ENCODE data around the gene EVC2. TPM values are rescaled to one million over a fixed set of nuclear protein-coding genes. Genes with fewer than 3 reads are reported as not detected.

Gene EVC2
- total RNA-seq, 2 experiments from 2014 or later = 3.4 TPM; not detected in 1

DNA sequence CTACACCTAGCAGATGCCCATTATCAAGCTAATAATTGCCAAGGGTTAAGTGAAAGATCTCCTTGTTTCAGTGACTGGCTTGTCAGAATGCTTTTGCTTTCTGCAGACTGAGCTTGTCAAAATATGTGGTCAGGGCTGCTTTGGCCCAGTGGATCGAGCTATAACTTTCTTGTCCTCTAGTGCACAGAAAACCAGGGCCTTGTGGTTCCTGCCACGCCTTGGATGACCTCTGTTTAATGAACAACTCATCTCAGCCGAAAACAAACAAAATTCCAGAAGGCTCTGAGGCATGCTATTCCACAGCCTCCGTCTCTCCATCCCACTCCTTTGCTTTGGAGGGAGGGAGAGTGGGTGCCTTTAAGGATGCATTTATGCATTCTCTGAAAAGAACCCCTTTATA, 14.0 kb upstream of the EVC2 start:
- Histone ChIP-seq H2AFZ (ENCODE audit: low read length) (no peak overlapping the region), H3K36me3 (ENCODE audit: insufficient read depth, low read length) (no peaks in the 10 kb centered on the region), H3K9me3 (ENCODE audit: low read length) (no peaks in the 10 kb centered on the region), H4K20me1 (ENCODE audit: insufficient read depth, low read length) (no peaks in the 10 kb centered on the region), H3K79me2 (ENCODE audit: insufficient read depth, low read depth, low read length) (no peaks in the 10 kb centered on the region), H3K4me1 (ENCODE audit: insufficient read depth, low read length, poor library complexity, severe bottlenecking) (no peaks in the 10 kb centered on the region), H3K4me3 (ENCODE audit: low read depth, low read length, poor library complexity, severe bottlenecking) (no peak overlapping the region), H3K4me2 (ENCODE audit: low read length) (no peak overlapping the region), H3K27ac (ENCODE audit: low read depth, low read length, poor library complexity, severe bottlenecking) (no peak overlapping the region), H3K9me2 (ENCODE audit: insufficient read depth, low read length) (no peaks in the 10 kb centered on the region)
- DNase-seq (ENCODE audit: low spot score) = no peak
- intact Hi-C loops (cut with micrococcal nuclease; ENCODE audit: unreplicated experiment) = no loop called here
- no TSS peak for BruUV-seq (replicated peaks)
- ChIA-PET CTCF (ENCODE audit: unreplicated experiment) (no interaction called here), POLR2A (no interaction called here)
- no peak for TF ChIP-seq EZH2phosphoT487 (IDR thresholded peaks at IDR 0.05; ENCODE audit: borderline replicate concordance, low read depth, low read length)
- TF ChIP-seq, protein P1, sequence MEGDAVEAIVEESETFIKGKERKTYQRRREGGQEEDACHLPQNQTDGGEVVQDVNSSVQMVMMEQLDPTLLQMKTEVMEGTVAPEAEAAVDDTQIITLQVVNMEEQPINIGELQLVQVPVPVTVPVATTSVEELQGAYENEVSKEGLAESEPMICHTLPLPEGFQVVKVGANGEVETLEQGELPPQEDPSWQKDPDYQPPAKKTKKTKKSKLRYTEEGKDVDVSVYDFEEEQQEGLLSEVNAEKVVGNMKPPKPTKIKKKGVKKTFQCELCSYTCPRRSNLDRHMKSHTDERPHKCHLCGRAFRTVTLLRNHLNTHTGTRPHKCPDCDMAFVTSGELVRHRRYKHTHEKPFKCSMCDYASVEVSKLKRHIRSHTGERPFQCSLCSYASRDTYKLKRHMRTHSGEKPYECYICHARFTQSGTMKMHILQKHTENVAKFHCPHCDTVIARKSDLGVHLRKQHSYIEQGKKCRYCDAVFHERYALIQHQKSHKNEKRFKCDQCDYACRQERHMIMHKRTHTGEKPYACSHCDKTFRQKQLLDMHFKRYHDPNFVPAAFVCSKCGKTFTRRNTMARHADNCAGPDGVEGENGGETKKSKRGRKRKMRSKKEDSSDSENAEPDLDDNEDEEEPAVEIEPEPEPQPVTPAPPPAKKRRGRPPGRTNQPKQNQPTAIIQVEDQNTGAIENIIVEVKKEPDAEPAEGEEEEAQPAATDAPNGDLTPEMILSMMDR (conservative IDR thresholded peaks at IDR 0.05; ENCODE audit: low read length) = no peak

- TF ChIP-seq EZH2phosphoT487 (IDR thresholded peaks at IDR 0.05; ENCODE audit: borderline replicate concordance, low read depth, low read length) = no peak
- TF ChIP-seq, protein P1 (conservative IDR thresholded peaks at IDR 0.05; ENCODE audit: low read length) = no peak
- ChIA-PET POLR2A (no interaction called here), CTCF (ENCODE audit: unreplicated experiment) (no interaction called here)
Observed at GRCh38 chr4:5721923-5722322, 13.6 kb upstream of the EVC2 start.

DNA sequence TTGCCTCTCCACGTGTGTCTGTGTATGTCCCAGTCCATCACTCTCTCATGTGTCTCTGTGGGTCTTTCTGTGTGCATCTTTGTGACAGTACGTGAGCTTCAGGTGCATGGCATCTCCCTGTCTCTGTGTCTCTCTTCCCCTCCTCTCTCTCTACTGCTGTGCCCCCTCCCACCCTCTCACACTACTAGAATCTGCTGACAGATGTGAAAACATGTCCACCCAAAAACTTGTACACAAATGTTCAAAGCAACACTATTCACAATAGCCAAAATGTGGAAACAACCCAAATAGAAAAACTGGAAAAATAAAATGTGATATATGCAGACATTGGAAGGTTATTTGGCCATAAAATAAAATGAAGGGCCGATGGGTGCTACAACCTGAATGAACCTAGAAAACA, 12.6 kb upstream of the EVC2 start:
- Histone ChIP-seq H2AFZ (ENCODE audit: low read length) (no peak overlapping the region), H3K36me3 (ENCODE audit: insufficient read depth, low read length) (no peaks in the 10 kb centered on the region), H3K9me2 (ENCODE audit: insufficient read depth, low read length) (no peaks in the 10 kb centered on the region), H4K20me1 (ENCODE audit: insufficient read depth, low read length) (no peaks in the 10 kb centered on the region), H3K4me3 (ENCODE audit: low read depth, low read length, poor library complexity, severe bottlenecking) (no peak overlapping the region), H3K4me1 (ENCODE audit: insufficient read depth, low read length, poor library complexity, severe bottlenecking) (no peaks in the 10 kb centered on the region), H3K27ac (ENCODE audit: low read depth, low read length, poor library complexity, severe bottlenecking) (no peak overlapping the region), H3K4me2 (ENCODE audit: low read length) (no peak overlapping the region), H3K9me3 (ENCODE audit: low read length) (no peaks in the 10 kb centered on the region), H3K79me2 (ENCODE audit: insufficient read depth, low read depth, low read length) (no peaks in the 10 kb centered on the region)
- intact Hi-C loops (cut with micrococcal nuclease; ENCODE audit: unreplicated experiment) = no loop called here
- no peak for TF ChIP-seq EZH2phosphoT487 (IDR thresholded peaks at IDR 0.05; ENCODE audit: borderline replicate concordance, low read depth, low read length)
- TF ChIP-seq, protein P1 (conservative IDR thresholded peaks at IDR 0.05; ENCODE audit: low read length) = no peak
- ChIA-PET POLR2A (no interaction called here), CTCF (ENCODE audit: unreplicated experiment) (no interaction called here)
- BruUV-seq (replicated peaks) = no TSS peak
- DNase-seq (ENCODE audit: low spot score) = no peak

More at GRCh38 chr4:5721923-5722322, 13.6 kb upstream of the EVC2 start:
- Histone ChIP-seq H4K20me1 (ENCODE audit: insufficient read depth, low read length) (no peaks in the 10 kb centered on the region), H3K4me3 (ENCODE audit: low read depth, low read length, poor library complexity, severe bottlenecking) (no peak overlapping the region), H3K4me1 (ENCODE audit: insufficient read depth, low read length, poor library complexity, severe bottlenecking) (no peaks in the 10 kb centered on the region), H2AFZ (ENCODE audit: low read length) (no peak overlapping the region), H3K27ac (ENCODE audit: low read depth, low read length, poor library complexity, severe bottlenecking) (no peak overlapping the region), H3K36me3 (ENCODE audit: insufficient read depth, low read length) (no peaks in the 10 kb centered on the region), H3K9me2 (ENCODE audit: insufficient read depth, low read length) (no peaks in the 10 kb centered on the region), H3K79me2 (ENCODE audit: insufficient read depth, low read depth, low read length) (no peaks in the 10 kb centered on the region), H3K4me2 (ENCODE audit: low read length) (no peak overlapping the region), H3K9me3 (ENCODE audit: low read length) (no peaks in the 10 kb centered on the region)
- DNase-seq (ENCODE audit: low spot score) = no peak
- intact Hi-C loops (cut with micrococcal nuclease; ENCODE audit: unreplicated experiment) = no loop called here
- no TSS peak for BruUV-seq (replicated peaks)
